Measurements from ENCODE around the gene TEC. TPM values are rescaled to one million over a fixed set of nuclear protein-coding genes. Genes with fewer than 3 reads are reported as not detected.

The TEC gene
- total and polyA plus RNA-seq, 11 donors: 1.1 to 4.5 (median 2.2) TPM

- H3K27me3 ChIP-seq: no peaks in the 10 kb centered on the region
- intact Hi-C loops (cut with DNase I): loop anchor here in 1 of 10 donors (10.0 kb wide), 1 partner anchor 59 kb away; no protein-coding TSS in a partner anchor
- WGBS, 4 donors: 88 to 93% (median 90%) methylated on average over 3 of the region's 3 CpGs
- H3K9me3 ChIP-seq: peaks cover 0 to 6% (median 0%) of the 10 kb centered on the region in 12 donors
- DNase-seq: no peak
- peaks cover 0 to 17% (median 3%) of the 10 kb centered on the region in 12 donors for H3K4me1 ChIP-seq
- H3K4me3 ChIP-seq: no peak overlapping the region
- H3K27ac ChIP-seq: no peak overlapping the region
- ATAC-seq: no peak
- no peaks in the 10 kb centered on the region for H3K36me3 ChIP-seq
- TF ChIP-seq CTCF (IDR thresholded peaks at IDR 0.05) (no peak), POLR2A (IDR thresholded peaks at IDR 0.05) (no peak)
These were observed 26.2 kb downstream of the TEC start for GRCh38 chr4:48243429-48243828.

DNA sequence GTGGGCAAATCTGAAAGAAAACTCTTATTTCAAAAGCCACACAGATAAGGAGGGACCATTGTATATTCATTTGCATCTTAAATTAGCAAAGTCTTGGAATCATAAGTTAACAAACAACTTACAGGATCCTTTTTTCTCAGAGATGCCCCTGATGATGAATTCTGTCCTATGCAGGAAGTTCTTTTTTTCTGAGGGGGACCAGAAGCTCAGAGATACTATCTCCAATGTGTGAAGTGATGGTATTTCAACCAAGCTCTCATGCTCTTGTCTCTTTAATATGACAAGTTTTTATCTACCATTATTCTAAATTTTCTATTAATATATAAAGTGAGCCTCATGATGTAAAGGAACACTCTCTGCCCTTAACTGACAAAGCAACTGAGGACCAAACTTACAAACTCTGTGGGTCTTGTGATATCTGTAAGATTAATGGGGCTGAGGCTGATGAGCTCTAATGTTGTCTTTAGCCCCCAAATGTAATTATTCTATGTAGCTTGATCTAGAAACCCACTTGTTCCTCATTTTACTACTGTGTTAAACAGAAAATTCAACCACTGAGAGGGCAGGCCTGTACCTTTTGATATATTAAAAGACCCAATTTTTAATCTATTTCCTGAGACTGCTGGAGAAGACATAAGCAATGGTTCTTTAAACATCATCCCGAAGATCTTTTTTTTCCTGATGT, 27.0 kb downstream of the TEC start:
- DNase-seq: no peak
- no peak overlapping the region for H3K4me3 ChIP-seq
- no peaks in the 10 kb centered on the region for H3K27me3 ChIP-seq
- peaks cover 0 to 6% (median 0%) of the 10 kb centered on the region in 12 donors for H3K9me3 ChIP-seq
- peaks cover 0 to 12% (median 4%) of the 10 kb centered on the region in 12 donors for H3K4me1 ChIP-seq
- no peak overlapping the region for H3K27ac ChIP-seq
- 80 to 94% (median 81%) methylated on average over 1 of the region's 1 CpG for WGBS, 4 donors
- no peak for ATAC-seq
- H3K36me3 ChIP-seq: no peaks in the 10 kb centered on the region
- TF ChIP-seq POLR2A (IDR thresholded peaks at IDR 0.05) (no peak), CTCF (IDR thresholded peaks at IDR 0.05) (no peak)
- intact Hi-C loops (cut with DNase I): loop anchor here in 1 of 10 donors (10.0 kb wide), 1 partner anchor 58 kb away; no protein-coding TSS in a partner anchor

DNA sequence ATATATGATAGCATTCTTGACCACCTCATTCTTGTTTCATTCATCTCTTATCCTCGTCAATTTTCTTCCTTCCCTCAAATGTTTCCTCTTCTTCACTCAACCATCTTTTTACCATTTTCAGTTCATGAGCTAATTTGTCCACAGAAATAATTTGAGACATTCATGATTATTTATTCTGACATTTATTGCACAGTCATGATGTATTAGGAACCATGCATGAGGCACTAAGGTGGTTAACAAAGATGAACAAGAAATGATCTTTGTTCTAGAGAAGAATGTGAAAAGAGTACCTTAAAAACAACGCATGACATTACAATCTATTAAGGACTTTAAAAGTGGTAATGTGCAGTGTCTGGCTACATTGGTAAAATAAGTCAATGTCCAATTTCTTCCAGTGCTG, 27.9 kb downstream of the TEC start:
- DNase-seq: no peak
- no peak overlapping the region for H3K27ac ChIP-seq
- no peak overlapping the region for H3K4me3 ChIP-seq
- TF ChIP-seq CTCF (IDR thresholded peaks at IDR 0.05): no peak
- no peak for TF ChIP-seq POLR2A (IDR thresholded peaks at IDR 0.05)
- ATAC-seq: no peak
- peaks cover 0 to 3% (median 0%) of the 10 kb centered on the region in 12 donors for H3K9me3 ChIP-seq
- intact Hi-C loops (cut with DNase I): loop anchor here in 1 of 10 donors (10.0 kb wide), 1 partner anchor 57 kb away; no protein-coding TSS in a partner anchor
- H3K4me1 ChIP-seq: peaks cover 0 to 8% (median 3%) of the 10 kb centered on the region in 12 donors
- H3K36me3 ChIP-seq: no peaks in the 10 kb centered on the region
- H3K27me3 ChIP-seq: no peaks in the 10 kb centered on the region
- 85 to 92% (median 90%) methylated on average over 2 of the region's 2 CpGs for WGBS, 4 donors

DNA sequence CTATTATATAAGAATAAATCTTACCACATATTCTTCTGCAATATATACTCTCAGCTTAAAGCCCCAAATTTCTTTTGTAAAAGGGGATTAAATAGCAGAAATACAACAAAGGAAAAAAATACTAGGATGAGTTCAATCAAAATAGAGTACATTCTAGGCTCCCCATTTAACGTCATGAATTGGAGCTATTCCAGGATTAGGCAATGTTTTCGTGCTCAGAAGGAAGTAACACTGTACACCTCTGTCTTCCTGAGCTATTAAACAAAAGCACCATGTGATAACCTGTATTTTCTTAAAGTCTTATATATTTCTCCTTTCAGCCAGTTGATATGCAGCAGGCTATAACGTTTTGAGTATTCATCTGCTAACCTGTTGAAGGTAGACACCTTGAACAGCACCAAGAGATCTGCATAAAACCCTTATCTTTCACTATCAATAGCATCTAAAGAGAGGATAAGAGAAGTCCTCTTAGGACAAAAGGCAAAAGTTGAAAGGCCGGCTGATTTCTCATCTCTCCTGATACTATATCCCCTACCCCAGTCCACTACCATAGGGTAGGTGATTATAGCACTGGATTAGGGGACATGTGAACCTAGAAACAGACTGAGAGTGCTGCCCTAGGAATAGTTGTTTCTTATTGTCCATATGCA, 31.5 kb downstream of the TEC start:
- Histone ChIP-seq H3K27ac (no peak overlapping the region), H3K36me3 (no peaks in the 10 kb centered on the region), H3K9me3 (no peaks in the 10 kb centered on the region), H3K27me3 (no peaks in the 10 kb centered on the region), H3K4me3 (no peak overlapping the region), H3K4me1 (peaks cover 0 to 8% (median 3%) of the 10 kb centered on the region in 12 donors)
- TF ChIP-seq CTCF (IDR thresholded peaks at IDR 0.05) (no peak), POLR2A (IDR thresholded peaks at IDR 0.05) (no peak)
- intact Hi-C loops (cut with DNase I): no loop called here
- ATAC-seq (peak in 2 of 4 donors; percentile 50 to 57), DNase-seq (no peak)
- 24 to 48% (median 35%) methylated on average over 4 of the region's 4 CpGs for WGBS, 4 donors
